Activated CD8-positive, alpha-beta memory T cell treated with anti-CD3 and anti-CD28 coated beads for 4 hours (primary cell): Measurements from ENCODE around the gene IL17B.

Experiments used
- DNase-seq, 2 donors: peaks; one replicate each; pipeline ENCODE4 v3.0.0-alpha.2; 2020; ENCODE audit warnings: low read depth in 2 of 2

Gene IL17B

GRCh38 chr5:149379177-149379761, at the start of gene IL17B:
Gene IL17B (minus strand): TSS chr5:149379292. CDS start chr5:149379225, 67 bp downstream.
- no peak for DNase-seq

GRCh38 chr5:149428032-149428431, 48.9 kb upstream of the IL17B start:
- no peak for DNase-seq

GRCh38 chr5:149427374-149427773, 48.3 kb upstream of the IL17B start:
- no peak for DNase-seq

GRCh38 chr5:149426931-149427330, 47.8 kb upstream of the IL17B start:
- no peak for DNase-seq

- DNase-seq = no peak
Observed at GRCh38 chr5:149425729-149426128, 46.6 kb upstream of the IL17B start.

- no peak for DNase-seq
Observed at GRCh38 chr5:149424371-149425315, 45.6 kb upstream of the IL17B start.

- DNase-seq = no peak
Observed at GRCh38 chr5:149423794-149424268, 44.7 kb upstream of the IL17B start.

GRCh38 chr5:149423049-149423793, 44.1 kb upstream of the IL17B start:
- no peak for DNase-seq

- DNase-seq = no peak
Observed at GRCh38 chr5:149422366-149423048, 43.4 kb upstream of the IL17B start.

- no peak for DNase-seq
Observed at GRCh38 chr5:149421834-149422233, 42.7 kb upstream of the IL17B start.

- no peak for DNase-seq
Observed at GRCh38 chr5:149421372-149421685, 42.2 kb upstream of the IL17B start.

GRCh38 chr5:149420545-149421371, 41.7 kb upstream of the IL17B start:
- DNase-seq = no peak

- no peak for DNase-seq
Observed at GRCh38 chr5:149419859-149420544, 40.9 kb upstream of the IL17B start.

GRCh38 chr5:149419532-149419858, 40.4 kb upstream of the IL17B start:
- DNase-seq = no peak

GRCh38 chr5:149418910-149419531, 39.9 kb upstream of the IL17B start:
- DNase-seq = no peak

GRCh38 chr5:149417711-149418368, 38.7 kb upstream of the IL17B start:
- DNase-seq = no peak

GRCh38 chr5:149416987-149417710, 38.1 kb upstream of the IL17B start:
- no peak for DNase-seq

GRCh38 chr5:149415066-149415967, 36.2 kb upstream of the IL17B start:
- no peak for DNase-seq
